DND-41 (cell line): Measurements from ENCODE around the gene B4GALNT3.

Source experiments
- CTCF ChIP-seq: IDR thresholded peaks from 2 replicates; pipeline ENCODE4 v1.5.1; 2012; ENCODE audit warnings: borderline replicate concordance, low read length, moderate library complexity, mild to moderate bottlenecking; ENCODE audit not compliant: poor library complexity, severe bottlenecking; ENCODE audit errors: extremely low read depth
- EZH2 ChIP-seq: IDR thresholded peaks from 3 replicates; pipeline ENCODE4 v1.6.1; 2012; ENCODE audit warnings: borderline replicate concordance, low read depth, mild to moderate bottlenecking, moderate library complexity, low read length, inconsistent platforms; ENCODE audit not compliant: severe bottlenecking

GRCh38 chr12:561908-562593 is 102.3 kb downstream of the B4GALNT3 start:
- TF ChIP-seq CTCF (no peak), EZH2 (no peak)
